ENCODE measurements around the gene TIMM21. TPM values are rescaled to one million over a fixed set of nuclear protein-coding genes. Genes with fewer than 3 reads are reported as not detected.

TIMM21 gene
- total and polyA plus RNA-seq, 2 of the 13 experiments (the other 11 are each of a cell fraction or from before 2014, with no cell fraction given), result 29.6 to 62.3 TPM

GRCh38 chr18:74196220-74197119 is 48.1 kb downstream of the TIMM21 start (continued):
- TF ChIP-seq SOX13 (IDR thresholded peaks at IDR 0.05), result no peak
- peak in 1 of 2 experiments; percentile 32; a peak in 1 of 4 replicates for TF ChIP-seq SOX13 (CRISPR knock-in tag; conservative IDR thresholded peaks at IDR 0.05 in 1 of 2, IDR thresholded peaks at IDR 0.05 in 1 of 2)
- TF ChIP-seq ZNF207 (IDR thresholded peaks at IDR 0.05; ENCODE audit: borderline replicate concordance), result no peak
- no peak for TF ChIP-seq SOX6 (IDR thresholded peaks at IDR 0.05)
- TF ChIP-seq SOX6 (CRISPR knock-in tag; IDR thresholded peaks at IDR 0.05), result peak; percentile 42; the same call in 1 of the 2 replicates
- no peak for TF ChIP-seq ELF4 (CRISPR knock-in tag; IDR thresholded peaks at IDR 0.05; ENCODE audit: borderline replicate concordance)
- no peak for TF ChIP-seq ZBTB4 (CRISPR knock-in tag; IDR thresholded peaks at IDR 0.05; ENCODE audit: borderline replicate concordance)
- no peak for TF ChIP-seq ZNF343 (CRISPR knock-in tag; IDR thresholded peaks at IDR 0.05)
- no peak for TF ChIP-seq ATF7 (IDR thresholded peaks at IDR 0.05)
- TF ChIP-seq ATF7 (CRISPR knock-in tag; IDR thresholded peaks at IDR 0.05), result no peak
- no peak for TF ChIP-seq ZNF329 (CRISPR knock-in tag; IDR thresholded peaks at IDR 0.05; ENCODE audit: low read depth)
- TF ChIP-seq NBN (conservative IDR thresholded peaks at IDR 0.05), result no peak
- TF ChIP-seq ZIK1 (CRISPR knock-in tag; IDR thresholded peaks at IDR 0.05; ENCODE audit: borderline replicate concordance, low read depth), result no peak
- TF ChIP-seq HMGA1 (CRISPR knock-in tag; conservative IDR thresholded peaks at IDR 0.05), result no peak
- no peak for TF ChIP-seq RFX3 (CRISPR knock-in tag; IDR thresholded peaks at IDR 0.05)
- no peak for TF ChIP-seq SRY (CRISPR knock-in tag; IDR thresholded peaks at IDR 0.05)
- TF ChIP-seq STAT6 (CRISPR knock-in tag; IDR thresholded peaks at IDR 0.05; ENCODE audit: borderline replicate concordance), result no peak
- TF ChIP-seq RAD21 (CRISPR knock-in tag; IDR thresholded peaks at IDR 0.05), result peak; percentile 84
- TF ChIP-seq ZNF558 (CRISPR knock-in tag; IDR thresholded peaks at IDR 0.05; ENCODE audit: borderline replicate concordance), result no peak
- no peak for TF ChIP-seq DDIT3 (CRISPR knock-in tag; IDR thresholded peaks at IDR 0.05)
- TF ChIP-seq ZNF224 (CRISPR knock-in tag; IDR thresholded peaks at IDR 0.05), result no peak
- no peak for TF ChIP-seq SSRP1 (CRISPR knock-in tag; IDR thresholded peaks at IDR 0.05)
- TF ChIP-seq NFYC (CRISPR knock-in tag; IDR thresholded peaks at IDR 0.05), result no peak
- no peak for TF ChIP-seq ZNF704 (CRISPR knock-in tag; IDR thresholded peaks at IDR 0.05; ENCODE audit: borderline replicate concordance)

All from HepG2 (cell line).